Naive B cell (primary cell): ENCODE results near the gene CXCR4. TPM values are rescaled to one million over a fixed set of nuclear protein-coding genes. Genes with fewer than 3 reads are reported as not detected.

Experiments
- ATAC-seq, 2 donors: fragments of 150-1000 bp; cut with Tn5 transposase; 2 replicates each; pipeline ENCODE4 v1.10.0; 2021; ENCODE audit warnings: low read depth in 2 of 2, mild to moderate bottlenecking in 2 of 2, moderate library complexity in 2 of 2
- DNase-seq: peaks from one replicate; pipeline ENCODE4 v3.0.0; 2022
- H3K27ac Mint-ChIP-seq, 6 donors: one replicate each; pipeline ENCODE4 v1.8.0; 2020 to 2022; ENCODE audit warnings: mild to moderate bottlenecking in 6 of 6, mixed read lengths in 6 of 6, moderate library complexity in 5 of 6, inconsistent platforms in 2 of 6
- H3K27me3 Mint-ChIP-seq, 3 donors: one replicate each; pipeline ENCODE4 v1.8.0; 2021 to 2022; ENCODE audit warnings: mixed read lengths in 3 of 3, mild to moderate bottlenecking in 1 of 3
- H3K36me3 Mint-ChIP-seq, 2 donors: one replicate each; pipeline ENCODE4 v1.8.0; 2020 to 2022; ENCODE audit warnings: mixed read lengths in 2 of 2, inconsistent platforms in 1 of 2, mild to moderate bottlenecking in 1 of 2
- H3K4me1 Mint-ChIP-seq, 3 donors: one replicate each; pipeline ENCODE4 v1.8.0; 2020 to 2022; ENCODE audit warnings: mixed read lengths in 3 of 3, inconsistent platforms in 1 of 3, mild to moderate bottlenecking in 1 of 3, moderate library complexity in 1 of 3
- H3K4me3 Mint-ChIP-seq, 8 donors: one replicate each; pipeline ENCODE4 v1.8.0; 2020 to 2022; ENCODE audit warnings: mild to moderate bottlenecking in 8 of 8, mixed read lengths in 8 of 8, moderate library complexity in 8 of 8, inconsistent platforms in 2 of 8
- H3K9me3 Mint-ChIP-seq, 7 donors: one replicate each; pipeline ENCODE4 v1.8.0; 2020 to 2022; ENCODE audit warnings: mixed read lengths in 7 of 7, mild to moderate bottlenecking in 5 of 7, inconsistent platforms in 2 of 7, moderate library complexity in 1 of 7
- polyA plus RNA-seq, 6 donors: library from polyadenylated mRNA; unstranded; fragments of 300-500 nt; fragmentation: Illumina TruSeq; gene quantifications; one replicate each; pipeline ENCODE4 v1.2.3, GENCODE V29; 2021; ENCODE audit warnings: low read depth in 6 of 6

The CXCR4 gene
- polyA plus RNA-seq, 6 donors from 2014 or later, result 1,969 to 4,468 (median 2,782) TPM

DNA sequence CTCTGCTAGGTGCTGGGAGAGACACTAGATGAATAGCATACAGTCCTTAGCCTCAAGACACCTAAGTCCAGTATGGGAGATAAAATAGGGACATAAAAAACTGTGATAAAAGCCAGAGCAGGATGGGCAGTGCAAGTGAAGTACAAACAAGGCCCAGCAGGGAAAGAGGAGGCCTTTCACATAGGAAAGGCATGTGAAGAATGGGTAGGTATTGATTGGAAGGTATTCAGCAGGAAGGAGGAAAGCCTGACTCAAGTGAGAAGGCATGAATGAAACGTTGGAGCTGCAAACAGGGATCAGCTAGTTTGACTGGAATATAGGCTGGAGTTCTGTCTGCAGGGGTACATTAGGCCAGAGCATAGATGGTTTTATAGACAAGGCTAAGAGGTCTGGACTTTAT, 11.0 kb upstream of the CXCR4 start:
- Mint-ChIP-seq H3K36me3 (no peaks in the 10 kb centered on the region), H3K4me1 (peaks cover 80 to 98% (median 91%) of the 10 kb centered on the region in 3 donors), H3K27ac (peak overlapping the region; percentile 100), H3K27me3 (no peaks in the 10 kb centered on the region), H3K4me3 (peak overlapping the region; percentile 59 to 86 (median 80)), H3K9me3 (no peaks in the 10 kb centered on the region)
- DNase-seq (no peak), ATAC-seq (no peak)

GRCh38 chr2:136128366-136128765, 10.4 kb upstream of the CXCR4 start:
- no peak for DNase-seq
- Mint-ChIP-seq H3K9me3 (no peaks in the 10 kb centered on the region), H3K4me1 (peaks cover 78 to 98% (median 91%) of the 10 kb centered on the region in 3 donors), H3K27ac (peak overlapping the region; percentile 100), H3K36me3 (no peaks in the 10 kb centered on the region), H3K27me3 (no peaks in the 10 kb centered on the region), H3K4me3 (peak overlapping the region; percentile 59 to 86 (median 80))
- ATAC-seq, result no peak

- H3K4me1 Mint-ChIP-seq, result peaks cover 77 to 98% (median 90%) of the 10 kb centered on the region in 3 donors
- H3K4me3 Mint-ChIP-seq, result peak overlapping the region; percentile 59 to 86 (median 80)
- no peaks in the 10 kb centered on the region for H3K36me3 Mint-ChIP-seq
- no peaks in the 10 kb centered on the region for H3K27me3 Mint-ChIP-seq
- H3K27ac Mint-ChIP-seq, result peak overlapping the region; percentile 99 to 100 (median 100)
- no peak for ATAC-seq
- no peak for DNase-seq
- H3K9me3 Mint-ChIP-seq, result no peaks in the 10 kb centered on the region
These were observed 9.4 kb upstream of the CXCR4 start for GRCh38 chr2:136127356-136127755.

GRCh38 chr2:136126421-136126926, 8.5 kb upstream of the CXCR4 start:
- Mint-ChIP-seq H3K27me3 (no peaks in the 10 kb centered on the region), H3K9me3 (no peaks in the 10 kb centered on the region), H3K4me3 (peak overlapping the region; percentile 42 to 86 (median 78)), H3K36me3 (no peaks in the 10 kb centered on the region), H3K4me1 (peaks cover 79 to 99% (median 92%) of the 10 kb centered on the region in 3 donors), H3K27ac (peak overlapping the region; percentile 99 to 100 (median 100))
- DNase-seq (peak; percentile 75), ATAC-seq (peak; percentile 50 to 53)

DNA sequence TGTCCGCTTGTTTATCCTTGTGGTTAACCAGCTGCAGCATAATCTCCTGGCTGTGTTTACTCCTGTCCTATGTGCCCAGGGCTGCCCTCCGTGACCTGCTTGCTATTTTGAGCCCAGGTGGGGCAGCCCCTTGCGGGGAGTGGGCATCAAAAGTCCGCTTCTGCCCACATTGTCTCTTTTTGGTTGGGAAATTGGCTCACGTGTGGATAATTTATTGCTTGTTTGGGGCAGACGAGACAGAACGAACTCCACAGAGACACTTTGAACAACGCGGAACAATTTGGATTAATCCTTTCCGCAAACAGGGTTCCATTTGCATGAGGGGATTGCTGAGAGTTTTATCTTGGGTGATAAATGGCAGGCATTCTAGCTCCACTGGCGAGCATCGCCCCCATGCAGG, 8.1 kb upstream of the CXCR4 start:
- peak overlapping the region; percentile 99 to 100 (median 100) for H3K27ac Mint-ChIP-seq
- no peaks in the 10 kb centered on the region for H3K9me3 Mint-ChIP-seq
- H3K27me3 Mint-ChIP-seq, result no peaks in the 10 kb centered on the region
- no peaks in the 10 kb centered on the region for H3K36me3 Mint-ChIP-seq
- H3K4me3 Mint-ChIP-seq, result peak overlapping the region; percentile 42 to 86 (median 78)
- peaks cover 80 to 99% (median 92%) of the 10 kb centered on the region in 3 donors for H3K4me1 Mint-ChIP-seq
- ATAC-seq, result peak; percentile 24 to 36
- DNase-seq, result peak; percentile 71

- Mint-ChIP-seq H3K27ac (peak overlapping the region; percentile 99 to 100 (median 100)), H3K36me3 (no peaks in the 10 kb centered on the region), H3K4me3 (peak overlapping the region; percentile 42 to 86 (median 78)), H3K4me1 (peaks cover 75 to 98% (median 92%) of the 10 kb centered on the region in 3 donors), H3K9me3 (no peaks in the 10 kb centered on the region), H3K27me3 (no peaks in the 10 kb centered on the region)
- ATAC-seq, result no peak
- no peak for DNase-seq
These were observed 7.3 kb upstream of the CXCR4 start for GRCh38 chr2:136125236-136125635.

GRCh38 chr2:136124805-136125204, 6.9 kb upstream of the CXCR4 start:
- Mint-ChIP-seq H3K36me3 (no peaks in the 10 kb centered on the region), H3K27me3 (no peaks in the 10 kb centered on the region), H3K9me3 (no peaks in the 10 kb centered on the region), H3K27ac (peak overlapping the region; percentile 99 to 100 (median 100)), H3K4me1 (peaks cover 77 to 98% (median 90%) of the 10 kb centered on the region in 3 donors), H3K4me3 (peak overlapping the region; percentile 42 to 86 (median 78))
- ATAC-seq (peak in 1 of 2 donors; percentile 3), DNase-seq (no peak)

- DNase-seq, result no peak
- H3K36me3 Mint-ChIP-seq, result peaks cover 0 to 5% of the 10 kb centered on the region in 2 donors
- H3K4me1 Mint-ChIP-seq, result peaks cover 70 to 82% (median 80%) of the 10 kb centered on the region in 3 donors
- H3K4me3 Mint-ChIP-seq, result peak overlapping the region; percentile 17 to 87 (median 70)
- ATAC-seq, result no peak
- peaks cover 0 to 4% (median 2%) of the 10 kb centered on the region in 7 donors for H3K9me3 Mint-ChIP-seq
- H3K27ac Mint-ChIP-seq, result peak overlapping the region; percentile 92 to 100 (median 98)
- peaks cover 0 to 4% (median 0%) of the 10 kb centered on the region in 3 donors for H3K27me3 Mint-ChIP-seq
These were observed 4.7 kb upstream of the CXCR4 start for GRCh38 chr2:136122661-136123060.

- Mint-ChIP-seq H3K27ac (peak overlapping the region in 5 of 6 donors; percentile 83 to 100 (median 99)), H3K4me3 (peak overlapping the region in 3 of 8 donors; percentile 45 to 98 (median 78)), H3K36me3 (peaks cover 0 to 5% of the 10 kb centered on the region in 2 donors), H3K9me3 (peaks cover 0 to 7% (median 2%) of the 10 kb centered on the region in 7 donors), H3K4me1 (peaks cover 63 to 78% (median 69%) of the 10 kb centered on the region in 3 donors), H3K27me3 (peaks cover 0 to 4% (median 0%) of the 10 kb centered on the region in 3 donors)
- DNase-seq (no peak), ATAC-seq (no peak)
These were observed 3.4 kb upstream of the CXCR4 start for GRCh38 chr2:136121204-136121910.

GRCh38 chr2:136119717-136120675, 2.0 kb upstream of the CXCR4 start:
- ATAC-seq (no peak), DNase-seq (no peak)
- peaks cover 0 to 4% (median 0%) of the 10 kb centered on the region in 3 donors for H3K27me3 Mint-ChIP-seq
- peaks cover 0 to 7% (median 2%) of the 10 kb centered on the region in 7 donors for H3K9me3 Mint-ChIP-seq
- H3K27ac Mint-ChIP-seq, result peak overlapping the region; percentile 99 to 100 (median 100)
- H3K4me3 Mint-ChIP-seq, result peak overlapping the region; percentile 91 to 100 (median 98)
- peaks cover 64 to 79% (median 65%) of the 10 kb centered on the region in 3 donors for H3K4me1 Mint-ChIP-seq
- peaks cover 7 to 11% of the 10 kb centered on the region in 2 donors for H3K36me3 Mint-ChIP-seq

DNA sequence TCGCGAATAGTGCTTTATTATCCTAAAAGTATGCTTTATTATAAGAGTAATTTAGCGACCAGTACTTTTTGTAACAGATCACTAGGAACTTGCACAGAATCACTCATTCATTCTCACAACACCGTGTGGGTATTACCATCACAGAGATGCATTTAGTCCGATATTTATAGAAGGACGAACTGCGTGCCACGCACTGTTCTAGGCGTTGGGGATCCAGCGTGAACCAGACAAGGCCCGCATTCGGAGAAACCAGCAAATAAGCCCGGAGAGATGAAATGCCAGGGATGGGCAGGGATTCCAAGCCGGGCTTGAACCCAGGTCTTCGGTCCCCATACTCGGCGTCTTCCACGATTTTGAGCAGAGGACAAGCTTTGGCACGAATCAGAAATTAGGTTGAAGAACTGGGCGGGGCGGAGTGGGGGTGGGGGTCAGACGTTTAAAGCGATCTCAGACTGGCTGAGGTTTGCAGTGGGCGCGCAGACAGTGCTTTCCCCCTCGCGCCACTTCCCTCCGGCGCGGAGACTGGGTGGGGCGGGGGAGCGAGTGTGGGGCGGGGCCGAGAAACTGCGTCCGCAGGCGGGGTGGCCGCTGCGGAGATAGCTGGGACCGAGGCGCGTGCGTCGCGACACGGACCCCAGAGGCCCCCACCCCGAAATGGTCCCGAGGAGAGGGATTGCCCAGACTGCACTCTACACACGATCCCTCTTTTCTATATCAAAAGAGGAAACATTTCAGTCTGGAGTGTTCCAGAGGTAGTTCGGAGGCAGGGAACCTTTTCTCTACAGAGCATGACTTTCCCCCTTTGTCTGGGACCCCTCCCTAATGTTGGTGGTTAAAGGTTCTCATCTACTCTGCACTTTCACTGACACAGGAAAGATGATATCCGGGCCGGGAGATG, 1.1 kb upstream of the CXCR4 start:
- Mint-ChIP-seq H3K36me3 (peaks cover 16 to 20% of the 10 kb centered on the region in 2 donors), H3K27ac (peak overlapping the region; percentile 99 to 100 (median 100)), H3K27me3 (peaks cover 0 to 4% (median 0%) of the 10 kb centered on the region in 3 donors), H3K4me3 (peak overlapping the region; percentile 91 to 100 (median 98)), H3K4me1 (peaks cover 64 to 79% (median 65%) of the 10 kb centered on the region in 3 donors), H3K9me3 (peaks cover 0 to 7% (median 2%) of the 10 kb centered on the region in 7 donors)
- peak; percentile 58 to 60 for ATAC-seq
- peak; percentile 92 for DNase-seq

GRCh38 chr2:136117391-136117841, 533 bp downstream of the CXCR4 start:
- H3K9me3 Mint-ChIP-seq, result peaks cover 0 to 7% (median 2%) of the 10 kb centered on the region in 7 donors

More at GRCh38 chr2:136117391-136117841, 533 bp downstream of the CXCR4 start:
- Mint-ChIP-seq H3K27me3 (peaks cover 0 to 4% (median 0%) of the 10 kb centered on the region in 3 donors), H3K27ac (peak overlapping the region; percentile 99 to 100 (median 100)), H3K4me1 (peaks cover 65 to 78% (median 68%) of the 10 kb centered on the region in 3 donors), H3K36me3 (peaks cover 27 to 32% of the 10 kb centered on the region in 2 donors), H3K4me3 (peak overlapping the region; percentile 91 to 100 (median 98))
- peak in 1 of 2 donors; percentile 0 for ATAC-seq
- DNase-seq, result no peak
